Fibroblast of villous mesenchyme (primary cell): ENCODE data around the gene SCUBE2. TPM values are rescaled to one million over a fixed set of nuclear protein-coding genes. Genes with fewer than 3 reads are reported as not detected.
"Not testable (repeated sequence)": the region's sequence is repeated elsewhere in the genome, so short reads cannot be mapped to it uniquely, and the experiment has no call there.

Experiments used
- DNase-seq: peaks from one replicate; pipeline ENCODE4 v3.0.0-alpha.2; 2010; ENCODE audit warnings: low read depth
- H3K4me3 ChIP-seq: 2 replicates; pipeline ENCODE4 v1.5.1; 2011; ENCODE audit warnings: low read depth, mild to moderate bottlenecking, low read length
- CTCF ChIP-seq: IDR thresholded peaks from 2 replicates; pipeline ENCODE4 v1.5.1; 2012; ENCODE audit warnings: low read depth, mild to moderate bottlenecking, low read length; ENCODE audit not compliant: insufficient read depth
- total RNA-seq: library from RNA; depleted of rRNA; stranded (reverse); fragments of >200 nt; gene quantifications from 2 replicates; pipeline ENCODE4 v1.2.3, GENCODE V29; 2012

SCUBE2 gene
- total RNA-seq, 1 donor = 1.3 TPM

- TF ChIP-seq CTCF = peak; percentile 91
Observed at GRCh38 chr11:9015677-9016076, 75.7 kb downstream of the SCUBE2 start.

GRCh38 chr11:9014826-9015225 is 76.6 kb downstream of the SCUBE2 start:
- DNase-seq = no peak
- TF ChIP-seq CTCF = no peak
- no peak overlapping the region for H3K4me3 ChIP-seq

More at GRCh38 chr11:9015677-9016076, 75.7 kb downstream of the SCUBE2 start:
- peak; percentile 82 for DNase-seq
- no peak overlapping the region for H3K4me3 ChIP-seq

GRCh38 chr11:9013373-9013772 is 78.0 kb downstream of the SCUBE2 start:
- H3K4me3 ChIP-seq = no peak overlapping the region
- no peak for TF ChIP-seq CTCF
- DNase-seq = no peak

GRCh38 chr11:9009538-9009937 is 81.9 kb downstream of the SCUBE2 start:
- not testable (repeated sequence) for H3K4me3 ChIP-seq, DNase-seq

GRCh38 chr11:9008661-9009060 is 82.7 kb downstream of the SCUBE2 start:
- no peak for TF ChIP-seq CTCF
- no peak for DNase-seq

GRCh38 chr11:9008011-9008550 is 83.3 kb downstream of the SCUBE2 start:
- H3K4me3 ChIP-seq = no peak overlapping the region
- no peak for DNase-seq
- TF ChIP-seq CTCF = no peak

More at GRCh38 chr11:9008661-9009060, 82.7 kb downstream of the SCUBE2 start:
- H3K4me3 ChIP-seq = no peak overlapping the region

- DNase-seq = no peak
- H3K4me3 ChIP-seq = no peak overlapping the region
- TF ChIP-seq CTCF = no peak
Observed at GRCh38 chr11:9005087-9005486, 86.3 kb downstream of the SCUBE2 start.
